ENCODE data around the gene MFRP. TPM values are rescaled to one million over a fixed set of nuclear protein-coding genes. Genes with fewer than 3 reads are reported as not detected.
A peak's percentile ranks its signal among the peaks of the same experiment; 100 is the strongest.

MFRP gene
- total and polyA plus RNA-seq, 2 donors (not counting 1 experiment from before 2014, with no cell fraction given): not detected

DNA sequence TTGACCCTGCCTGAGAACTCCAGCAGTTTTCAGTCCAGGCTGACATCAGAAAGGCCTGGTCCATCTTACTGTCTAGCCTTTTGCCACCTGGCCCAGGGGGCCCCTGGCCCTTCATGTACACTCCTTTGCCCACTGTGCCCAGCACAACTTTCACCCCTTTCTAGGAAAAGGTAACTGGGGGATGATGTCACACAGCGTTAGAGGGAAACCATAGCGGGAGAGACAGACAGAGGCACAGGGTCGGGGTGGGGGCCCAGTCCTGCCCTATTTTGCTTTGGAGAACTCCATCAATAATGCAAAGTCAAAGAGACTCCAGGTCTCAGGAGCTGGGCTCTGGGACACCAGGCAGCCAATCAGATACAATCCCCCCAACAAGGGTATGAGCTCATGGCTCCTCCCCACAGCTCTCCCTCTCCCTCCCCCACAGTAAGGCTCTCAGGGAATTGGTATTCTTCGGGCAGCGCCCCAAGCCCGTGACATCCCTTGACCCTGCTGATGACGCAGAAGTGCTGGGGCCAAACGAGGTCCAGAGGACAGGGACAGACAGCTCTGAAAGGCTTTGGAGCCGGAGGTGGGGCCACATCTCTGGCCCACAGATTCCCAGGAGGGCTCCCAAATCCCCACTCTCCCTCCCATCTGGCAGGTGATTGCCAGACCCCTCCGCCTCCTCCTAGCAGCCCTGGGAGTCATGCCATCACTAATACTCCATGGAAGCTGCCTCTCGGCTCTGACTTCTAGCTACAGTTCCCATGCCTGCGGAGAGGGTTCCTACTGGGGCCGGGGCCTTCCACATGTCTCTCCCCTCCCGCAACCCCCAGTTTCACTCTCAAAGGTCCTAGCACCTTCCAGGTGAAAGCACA, 29.1 kb upstream of the MFRP start:
- peaks cover 32% of the 10 kb centered on the region for H3K4me1 ChIP-seq (ENCODE audit: control insufficient read depth, extremely low read depth, insufficient read depth, low read length)
- no peaks in the 10 kb centered on the region for H3K27me3 ChIP-seq (ENCODE audit: control insufficient read depth, insufficient read depth, low read length)
- H3K27ac ChIP-seq (ENCODE audit: insufficient read depth, low read length): peak overlapping the region; percentile 74
- DNase-seq (ENCODE audit: low read depth in 2 of 2): peak; percentile 80 to 95
- no peaks in the 10 kb centered on the region for H3K79me2 ChIP-seq (ENCODE audit: control insufficient read depth, insufficient read depth, low read length)
- no peaks in the 10 kb centered on the region for H3K36me3 ChIP-seq (ENCODE audit: control insufficient read depth, insufficient read depth, low read length)
- peak overlapping the region; percentile 44 for H3K4me2 ChIP-seq (ENCODE audit: extremely low read depth, insufficient read depth, low read length)
- no peak for TF ChIP-seq EZH2 (IDR thresholded peaks at IDR 0.05; ENCODE audit: low read length, missing control alignments)
- TF ChIP-seq, protein P1, sequence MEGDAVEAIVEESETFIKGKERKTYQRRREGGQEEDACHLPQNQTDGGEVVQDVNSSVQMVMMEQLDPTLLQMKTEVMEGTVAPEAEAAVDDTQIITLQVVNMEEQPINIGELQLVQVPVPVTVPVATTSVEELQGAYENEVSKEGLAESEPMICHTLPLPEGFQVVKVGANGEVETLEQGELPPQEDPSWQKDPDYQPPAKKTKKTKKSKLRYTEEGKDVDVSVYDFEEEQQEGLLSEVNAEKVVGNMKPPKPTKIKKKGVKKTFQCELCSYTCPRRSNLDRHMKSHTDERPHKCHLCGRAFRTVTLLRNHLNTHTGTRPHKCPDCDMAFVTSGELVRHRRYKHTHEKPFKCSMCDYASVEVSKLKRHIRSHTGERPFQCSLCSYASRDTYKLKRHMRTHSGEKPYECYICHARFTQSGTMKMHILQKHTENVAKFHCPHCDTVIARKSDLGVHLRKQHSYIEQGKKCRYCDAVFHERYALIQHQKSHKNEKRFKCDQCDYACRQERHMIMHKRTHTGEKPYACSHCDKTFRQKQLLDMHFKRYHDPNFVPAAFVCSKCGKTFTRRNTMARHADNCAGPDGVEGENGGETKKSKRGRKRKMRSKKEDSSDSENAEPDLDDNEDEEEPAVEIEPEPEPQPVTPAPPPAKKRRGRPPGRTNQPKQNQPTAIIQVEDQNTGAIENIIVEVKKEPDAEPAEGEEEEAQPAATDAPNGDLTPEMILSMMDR (conservative IDR thresholded peaks at IDR 0.05 in 1 of 2, IDR thresholded peaks at IDR 0.05 in 1 of 2; ENCODE audit: low read depth in 1 of 2, low read length in 2 of 2): no peak
- peak overlapping the region; percentile 23 for H3K9ac ChIP-seq (ENCODE audit: insufficient read depth, low read length)
- no peak overlapping the region for H2AFZ ChIP-seq (ENCODE audit: low read length)
- H3K9me3 ChIP-seq (ENCODE audit: control insufficient read depth, insufficient read depth, low read depth, low read length): no peaks in the 10 kb centered on the region
- no peak overlapping the region for H3K4me3 ChIP-seq (replicated peaks in 1 of 4; ENCODE audit: control extremely low read depth in 1 of 4, insufficient read depth in 1 of 4, low read depth in 3 of 4, low read length in 4 of 4)
- no peaks in the 10 kb centered on the region for H4K20me1 ChIP-seq (ENCODE audit: control insufficient read depth, extremely low read depth, insufficient read depth, low read length)

DNA sequence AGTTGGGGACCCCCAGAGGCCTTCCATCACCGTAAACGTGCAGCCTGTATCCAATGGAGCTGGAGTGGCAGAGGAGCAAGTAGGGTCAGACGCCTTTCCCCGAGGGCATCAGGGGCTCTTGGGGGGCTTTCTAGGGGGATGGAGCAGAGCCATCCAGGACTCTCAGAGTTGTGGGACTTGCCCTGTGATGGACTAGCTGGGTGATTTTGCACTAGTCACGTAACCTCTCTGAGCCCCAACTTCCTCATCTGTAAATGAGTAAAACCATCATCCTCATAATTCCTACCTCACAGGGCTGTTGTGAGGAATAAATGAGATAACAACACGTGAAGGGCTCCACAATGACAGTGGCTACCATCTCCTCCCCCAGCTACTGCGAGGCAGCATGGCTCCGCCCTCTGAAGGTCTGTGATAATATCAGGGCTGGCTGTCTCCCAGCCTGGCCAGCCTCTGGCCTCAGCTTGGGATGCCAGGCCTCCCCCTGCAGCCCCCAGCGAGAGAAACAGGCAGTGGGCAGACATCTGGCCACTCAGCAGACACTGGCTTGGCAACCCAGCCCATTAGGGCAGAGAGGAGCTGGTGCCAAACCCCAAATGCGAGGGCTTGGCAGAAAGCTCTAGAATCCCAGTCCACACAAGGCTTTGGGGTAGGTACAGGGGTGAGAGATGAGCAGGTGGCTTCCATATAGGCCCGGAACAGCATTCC, 28.3 kb upstream of the MFRP start:
- Histone ChIP-seq H2AFZ (ENCODE audit: low read length) (no peak overlapping the region), H4K20me1 (ENCODE audit: control insufficient read depth, extremely low read depth, insufficient read depth, low read length) (no peaks in the 10 kb centered on the region), H3K4me3 (replicated peaks in 1 of 4; ENCODE audit: control extremely low read depth in 1 of 4, insufficient read depth in 1 of 4, low read depth in 3 of 4, low read length in 4 of 4) (no peak overlapping the region), H3K27me3 (ENCODE audit: control insufficient read depth, insufficient read depth, low read length) (peaks cover 2% of the 10 kb centered on the region), H3K4me2 (ENCODE audit: extremely low read depth, insufficient read depth, low read length) (peak overlapping the region; percentile 27), H3K9ac (ENCODE audit: insufficient read depth, low read length) (no peak overlapping the region), H3K4me1 (ENCODE audit: control insufficient read depth, extremely low read depth, insufficient read depth, low read length) (peaks cover 32% of the 10 kb centered on the region), H3K27ac (ENCODE audit: insufficient read depth, low read length) (peak overlapping the region; percentile 74), H3K36me3 (ENCODE audit: control insufficient read depth, insufficient read depth, low read length) (no peaks in the 10 kb centered on the region), H3K79me2 (ENCODE audit: control insufficient read depth, insufficient read depth, low read length) (no peaks in the 10 kb centered on the region), H3K9me3 (ENCODE audit: control insufficient read depth, insufficient read depth, low read depth, low read length) (no peaks in the 10 kb centered on the region)
- TF ChIP-seq, protein P1 (conservative IDR thresholded peaks at IDR 0.05 in 1 of 2, IDR thresholded peaks at IDR 0.05 in 1 of 2; ENCODE audit: low read depth in 1 of 2, low read length in 2 of 2): no peak
- TF ChIP-seq EZH2 (IDR thresholded peaks at IDR 0.05; ENCODE audit: low read length, missing control alignments): no peak
- no peak for DNase-seq (ENCODE audit: low read depth in 2 of 2)

DNA sequence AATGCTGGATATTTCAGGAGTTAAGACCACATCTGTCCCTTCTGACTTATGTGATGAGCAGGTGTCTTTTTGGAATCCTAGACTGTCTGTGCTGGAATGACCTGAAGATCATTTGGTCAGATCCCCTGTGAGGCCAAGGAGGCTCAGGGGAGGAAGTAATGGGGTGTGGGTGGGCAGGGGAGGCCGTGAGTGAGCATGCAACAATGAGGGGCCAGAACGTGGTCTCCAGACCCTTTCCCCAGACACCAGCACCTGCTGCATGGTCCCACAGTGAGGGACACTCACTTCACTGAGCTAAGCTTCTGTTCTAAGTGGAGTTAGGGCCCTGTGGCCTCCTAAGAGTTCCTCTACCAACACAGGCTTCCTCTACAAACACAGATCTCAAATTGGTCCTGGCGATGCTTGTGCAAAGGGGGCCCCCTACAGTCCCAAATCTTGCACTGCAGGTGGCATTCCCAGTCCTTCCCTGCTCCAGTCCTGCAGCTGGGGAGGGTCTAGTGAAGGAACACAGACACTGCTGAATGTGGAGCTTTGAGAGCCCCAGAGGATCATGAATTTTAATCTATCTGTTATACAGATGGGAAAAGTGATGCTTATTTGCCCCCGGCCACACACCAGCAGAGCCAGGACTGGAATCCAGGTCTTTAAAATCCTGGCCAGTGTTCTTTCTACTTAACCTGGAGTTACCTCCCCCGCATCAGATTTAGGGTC, 27.6 kb upstream of the MFRP start:
- Histone ChIP-seq H3K36me3 (ENCODE audit: control insufficient read depth, insufficient read depth, low read length) (no peaks in the 10 kb centered on the region), H3K27ac (ENCODE audit: insufficient read depth, low read length) (no peak overlapping the region), H3K9me3 (ENCODE audit: control insufficient read depth, insufficient read depth, low read depth, low read length) (no peaks in the 10 kb centered on the region), H3K27me3 (ENCODE audit: control insufficient read depth, insufficient read depth, low read length) (peaks cover 2% of the 10 kb centered on the region), H3K79me2 (ENCODE audit: control insufficient read depth, insufficient read depth, low read length) (no peaks in the 10 kb centered on the region), H4K20me1 (ENCODE audit: control insufficient read depth, extremely low read depth, insufficient read depth, low read length) (no peaks in the 10 kb centered on the region), H3K9ac (ENCODE audit: insufficient read depth, low read length) (no peak overlapping the region), H3K4me2 (ENCODE audit: extremely low read depth, insufficient read depth, low read length) (no peak overlapping the region), H3K4me3 (replicated peaks in 1 of 4; ENCODE audit: control extremely low read depth in 1 of 4, insufficient read depth in 1 of 4, low read depth in 3 of 4, low read length in 4 of 4) (no peak overlapping the region), H3K4me1 (ENCODE audit: control insufficient read depth, extremely low read depth, insufficient read depth, low read length) (peaks cover 32% of the 10 kb centered on the region), H2AFZ (ENCODE audit: low read length) (no peak overlapping the region)
- TF ChIP-seq, protein P1 (conservative IDR thresholded peaks at IDR 0.05 in 1 of 2, IDR thresholded peaks at IDR 0.05 in 1 of 2; ENCODE audit: low read depth in 1 of 2, low read length in 2 of 2): peak; percentile 92 to 99
- no peak for TF ChIP-seq EZH2 (IDR thresholded peaks at IDR 0.05; ENCODE audit: low read length, missing control alignments)
- DNase-seq (ENCODE audit: low read depth in 2 of 2): peak; percentile 60 to 86
